Lung (tissue), 12 donors: Measurements from ENCODE around the gene CDK1. TPM values are rescaled to one million over a fixed set of nuclear protein-coding genes. Genes with fewer than 3 reads are reported as not detected.
"Not testable (repeated sequence)": the region's sequence is repeated elsewhere in the genome, so short reads cannot be mapped to it uniquely, and the experiment has no call there.

Experiments used
- ATAC-seq: fragments of 200-7000 bp; cut with Tn5 transposase; one replicate; pipeline ENCODE4 v1.9.1; 2020; ENCODE audit warnings: moderate number of reproducible peaks; ENCODE audit not compliant: insufficient read depth, low FRiP score
- DNase-seq, 3 donors: peaks; one replicate each; pipeline ENCODE4 v3.0.0-alpha.2; 2013 to 2017
- H3K27ac ChIP-seq, 2 donors: one replicate each; pipeline ENCODE4 v1.5.1; 2013; ENCODE audit warnings: mild to moderate bottlenecking in 2 of 2, moderate library complexity in 2 of 2, control low read depth in 1 of 2, inconsistent platforms in 1 of 2, low read depth in 1 of 2, low read length in 1 of 2
- H3K27me3 ChIP-seq, 3 donors: one replicate each; pipeline ENCODE4 v1.5.1; 2013; ENCODE audit warnings: low read length in 2 of 3; ENCODE audit not compliant: control insufficient read depth in 3 of 3, insufficient read depth in 3 of 3
- H3K36me3 ChIP-seq, 4 donors: one replicate each; pipeline ENCODE4 v1.5.1; 2013; ENCODE audit warnings: low read length in 4 of 4, mild to moderate bottlenecking in 1 of 4, moderate library complexity in 1 of 4; ENCODE audit not compliant: control insufficient read depth in 4 of 4, insufficient read depth in 4 of 4
- H3K4me1 ChIP-seq, 5 donors: one replicate each; pipeline ENCODE4 v1.5.1; 2013; ENCODE audit warnings: low read length in 5 of 5, mild to moderate bottlenecking in 2 of 5, moderate library complexity in 1 of 5; ENCODE audit not compliant: control insufficient read depth in 5 of 5, insufficient read depth in 5 of 5
- H3K4me3 ChIP-seq: one replicate; pipeline ENCODE4 v1.5.1; 2013; ENCODE audit warnings: mild to moderate bottlenecking, control low read depth, moderate library complexity
- H3K9ac ChIP-seq, 2 donors: one replicate each; pipeline ENCODE4 v1.5.1; 2013; ENCODE audit warnings: low read length in 2 of 2, control low read depth in 1 of 2; ENCODE audit not compliant: insufficient read depth in 1 of 2
- H3K9me3 ChIP-seq, 4 donors: one replicate each; pipeline ENCODE4 v1.5.1; 2013; ENCODE audit warnings: low read length in 3 of 4, mild to moderate bottlenecking in 1 of 4, moderate library complexity in 1 of 4; ENCODE audit not compliant: control insufficient read depth in 4 of 4, insufficient read depth in 3 of 4
- CTCF ChIP-seq: IDR thresholded peaks from 2 replicates; pipeline ENCODE4 v1.5.1; 2012; ENCODE audit warnings: mild to moderate bottlenecking; ENCODE audit errors: control extremely low read depth, extremely low read depth
- WGBS, 2 donors: extraction: QIAGEN DNeasy Blood & Tissue Kit; methylation state at CpG; one replicate each; pipeline ENCODE4 v1.1.7; 2013; 5-methylcytosine and 5-hydroxymethylcytosine counted together
- polyA plus RNA-seq, 2 donors: library from polyadenylated mRNA; stranded (reverse); fragments of 200-250 nt; gene quantifications; one replicate each; pipeline ENCODE4 v1.2.1, GENCODE V29; 2013
- total RNA-seq, 2 donors: library from RNA; depleted of rRNA in 1 of 2; stranded (reverse); fragments of >200 nt in 1 of 2; gene quantifications; one replicate each; pipeline ENCODE4 v1.2.1, GENCODE V29; 2014 to 2021
- donor health status: control.
- donor health status: control.
- donor health status: Bipolar disorder and iron deficiency.
- donor health status: healthy.
- donor health status: DM: yes; HTN: yes; CAD: no.

CDK1 gene
- total and polyA plus RNA-seq, 4 donors = 3.2 to 16.0 (median 7.7) TPM

GRCh38 chr10:60825520-60825919 lies 47.2 kb downstream of the CDK1 start:
- Histone ChIP-seq H3K27me3 (no peaks in the 10 kb centered on the region), H3K27ac (no peak overlapping the region), H3K9ac (no peak overlapping the region), H3K9me3 (no peaks in the 10 kb centered on the region), H3K36me3 (no peaks in the 10 kb centered on the region), H3K4me1 (peaks cover 0 to 14% (median 6%) of the 10 kb centered on the region in 5 donors), H3K4me3 (no peak overlapping the region)
- no peak for TF ChIP-seq CTCF
- DNase-seq (no peak), ATAC-seq (no peak)
- WGBS, 2 donors = 86 to 87% methylated on average over 4 of the region's 4 CpGs

GRCh38 chr10:60827791-60828488 lies 49.7 kb downstream of the CDK1 start:
- Histone ChIP-seq H3K4me1 (peaks cover 0 to 7% (median 2%) of the 10 kb centered on the region in 5 donors), H3K9me3 (no peaks in the 10 kb centered on the region), H3K9ac (no peak overlapping the region), H3K27me3 (no peaks in the 10 kb centered on the region), H3K4me3 (no peak overlapping the region), H3K36me3 (no peaks in the 10 kb centered on the region), H3K27ac (peak overlapping the region in 1 of 2 donors; percentile 75)
- TF ChIP-seq CTCF = no peak
- WGBS, 2 donors = 13 to 35% methylated on average over 5 of the region's 5 CpGs
- ATAC-seq (peak; percentile 87), DNase-seq (no peak)

DNA sequence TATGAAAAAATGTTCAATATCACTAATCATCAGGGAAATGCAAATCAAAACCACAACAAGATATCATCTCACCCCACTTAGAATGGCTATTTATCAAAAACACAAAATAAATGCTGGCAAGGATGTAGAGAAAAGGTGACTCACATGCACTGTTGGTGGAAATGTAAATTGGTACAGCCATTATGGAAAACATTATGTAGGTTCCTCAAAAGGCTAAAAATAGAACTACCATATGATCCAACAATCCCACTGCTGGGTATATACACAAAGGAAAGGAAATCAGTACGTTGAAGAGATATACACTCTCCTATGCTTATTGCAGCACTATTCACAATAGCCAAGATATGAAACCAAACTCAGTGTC lies 50.2 kb downstream of the CDK1 start:
- no peak overlapping the region for H3K9ac ChIP-seq
- H3K27me3 ChIP-seq = no peaks in the 10 kb centered on the region
- H3K27ac ChIP-seq = peak overlapping the region; percentile 9 to 33
- no peak for TF ChIP-seq CTCF
- DNase-seq = no peak
- H3K4me1 ChIP-seq = peaks cover 0 to 7% (median 2%) of the 10 kb centered on the region in 5 donors
- no peak overlapping the region for H3K4me3 ChIP-seq
- WGBS, 2 donors = 37 to 39% methylated on average over 1 of the region's 1 CpG
- no peaks in the 10 kb centered on the region for H3K36me3 ChIP-seq
- H3K9me3 ChIP-seq = no peaks in the 10 kb centered on the region
- no peak for ATAC-seq

DNA sequence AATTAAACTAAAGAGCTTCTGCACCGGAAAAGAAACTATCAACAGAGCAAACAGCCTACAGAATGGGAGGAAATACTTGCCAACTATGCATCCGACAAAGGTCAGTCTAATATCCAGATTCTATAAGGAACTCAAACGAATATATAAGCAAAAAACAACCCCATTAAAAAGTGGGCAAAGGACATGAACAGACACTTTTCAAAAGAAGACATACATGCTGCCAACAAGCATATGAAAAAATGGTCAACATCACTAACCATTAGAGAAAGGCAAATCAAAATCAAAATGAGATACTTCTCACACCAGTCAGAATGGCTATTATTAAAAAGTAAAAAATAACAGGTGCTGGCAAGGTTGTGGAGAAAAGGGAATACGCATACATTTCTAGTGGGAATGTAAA lies 53.9 kb downstream of the CDK1 start:
- 75 to 83% methylated on average over 4 of the region's 4 CpGs for WGBS, 2 donors

More for the DNA sequence above, 53.9 kb downstream of the CDK1 start:
- H3K9ac ChIP-seq, ATAC-seq, H3K4me3 ChIP-seq, H3K4me1 ChIP-seq, H3K27ac ChIP-seq, H3K36me3 ChIP-seq, H3K9me3 ChIP-seq, H3K27me3 ChIP-seq, DNase-seq: not testable (repeated sequence)
